Ammon's horn (tissue), 1 donor: ENCODE data around the gene CLDN14.
A peak's percentile ranks its signal among the peaks of the same experiment; 100 is the strongest.
"Not testable (repeated sequence)": the region's sequence is repeated elsewhere in the genome, so short reads cannot be mapped to it uniquely, and the experiment has no call there.

Experiments
- DNase-seq: peaks from one replicate; pipeline ENCODE4 v3.0.0-alpha.2; 2016; ENCODE audit warnings: low spot score

The CLDN14 gene

GRCh38 chr21:36501589-36501892, 21.6 kb upstream of the CLDN14 start:
- DNase-seq, result no peak

GRCh38 chr21:36499578-36500471, 19.9 kb upstream of the CLDN14 start:
- no peak for DNase-seq

- DNase-seq, result no peak
These were observed 14.6 kb upstream of the CLDN14 start for GRCh38 chr21:36494557-36494956.

GRCh38 chr21:36491209-36491910, 11.4 kb upstream of the CLDN14 start:
- no peak for DNase-seq

- no peak for DNase-seq
These were observed 9.8 kb upstream of the CLDN14 start for GRCh38 chr21:36489776-36490165.

- no peak for DNase-seq
These were observed 9.3 kb upstream of the CLDN14 start for GRCh38 chr21:36489103-36489775.

GRCh38 chr21:36487641-36488307, 7.9 kb upstream of the CLDN14 start:
- DNase-seq, result no peak

GRCh38 chr21:36486246-36486645, 6.3 kb upstream of the CLDN14 start:
- DNase-seq, result no peak

- no peak for DNase-seq
These were observed 5.6 kb upstream of the CLDN14 start for GRCh38 chr21:36485476-36485875.

- no peak for DNase-seq
These were observed 3.2 kb upstream of the CLDN14 start for GRCh38 chr21:36483095-36483494.

- no peak for DNase-seq
These were observed 2.8 kb upstream of the CLDN14 start for GRCh38 chr21:36482673-36483072.

GRCh38 chr21:36482181-36482580, 2.3 kb upstream of the CLDN14 start:
- no peak for DNase-seq

- no peak for DNase-seq
These were observed 1.7 kb upstream of the CLDN14 start for GRCh38 chr21:36481639-36482038.

GRCh38 chr21:36480618-36481017, 696 bp upstream of the CLDN14 start:
- no peak for DNase-seq

GRCh38 chr21:36478941-36479340, 981 bp downstream of the CLDN14 start:
- peak; percentile 43 for DNase-seq

GRCh38 chr21:36478207-36478701, 1.7 kb downstream of the CLDN14 start:
- no peak for DNase-seq

GRCh38 chr21:36477559-36477958, 2.4 kb downstream of the CLDN14 start:
- no peak for DNase-seq

GRCh38 chr21:36477001-36477400, 2.9 kb downstream of the CLDN14 start:
- DNase-seq, result no peak

- not testable (repeated sequence) for DNase-seq
These were observed 3.4 kb downstream of the CLDN14 start for GRCh38 chr21:36476541-36476940.

- DNase-seq, result no peak
These were observed 5.3 kb downstream of the CLDN14 start for GRCh38 chr21:36474591-36474990.

GRCh38 chr21:36473203-36473602, 6.7 kb downstream of the CLDN14 start:
- no peak for DNase-seq

GRCh38 chr21:36472377-36472776, 7.5 kb downstream of the CLDN14 start:
- no peak for DNase-seq
